GM12801 (cell line): ENCODE results near the gene CPPED1.

Experiments used
- CTCF ChIP-seq: IDR thresholded peaks from one replicate; pipeline ENCODE4 v1.5.1; 2011; ENCODE audit warnings: control low read depth; ENCODE audit not compliant: insufficient read length; ENCODE audit errors: extremely low read depth

CPPED1 gene

DNA sequence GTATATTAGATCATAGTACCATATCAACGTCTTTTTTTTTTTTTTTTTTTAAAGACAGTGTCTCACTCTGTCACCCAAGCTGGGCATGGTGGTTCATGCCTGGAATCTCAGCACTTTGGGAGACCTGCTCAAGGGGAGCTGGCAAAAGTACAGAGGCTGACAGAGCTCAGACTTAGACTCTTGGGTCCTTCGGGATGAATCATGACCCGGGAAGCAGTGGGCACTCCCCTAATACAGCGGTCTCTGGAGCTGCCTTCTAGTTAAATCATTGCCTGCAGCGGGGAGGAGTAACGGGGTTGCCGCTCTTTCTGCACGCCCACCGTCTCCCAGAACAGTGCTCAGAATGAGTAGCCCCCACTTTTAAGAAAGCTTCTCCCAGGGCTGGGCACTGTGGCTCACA, 174.4 kb downstream of the CPPED1 start:
- TF ChIP-seq CTCF = no peak

DNA sequence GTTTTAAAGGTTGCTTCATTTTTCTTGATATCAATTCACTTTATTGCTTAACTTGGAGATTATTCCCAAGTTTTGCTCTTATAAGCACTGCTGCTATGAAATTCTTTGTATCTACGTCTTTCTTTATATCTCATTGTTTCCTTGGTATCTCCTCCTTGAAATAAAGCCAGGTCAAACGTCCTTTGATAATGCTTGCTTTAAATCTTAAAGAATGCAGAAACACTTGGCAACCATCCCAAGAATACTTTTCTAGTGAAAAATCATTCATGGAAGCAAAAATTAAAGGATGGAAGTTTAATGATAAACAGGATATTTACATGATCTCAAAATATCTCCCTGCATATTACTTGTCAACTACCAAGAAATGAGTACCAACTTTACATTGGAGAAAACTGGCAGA, 175.2 kb downstream of the CPPED1 start:
- no peak for TF ChIP-seq CTCF

- TF ChIP-seq CTCF = no peak
Measured at GRCh38 chr16:12627394-12627793, 176.3 kb downstream of the CPPED1 start.

- no peak for TF ChIP-seq CTCF
Measured at GRCh38 chr16:12626411-12626810, 177.3 kb downstream of the CPPED1 start.

DNA sequence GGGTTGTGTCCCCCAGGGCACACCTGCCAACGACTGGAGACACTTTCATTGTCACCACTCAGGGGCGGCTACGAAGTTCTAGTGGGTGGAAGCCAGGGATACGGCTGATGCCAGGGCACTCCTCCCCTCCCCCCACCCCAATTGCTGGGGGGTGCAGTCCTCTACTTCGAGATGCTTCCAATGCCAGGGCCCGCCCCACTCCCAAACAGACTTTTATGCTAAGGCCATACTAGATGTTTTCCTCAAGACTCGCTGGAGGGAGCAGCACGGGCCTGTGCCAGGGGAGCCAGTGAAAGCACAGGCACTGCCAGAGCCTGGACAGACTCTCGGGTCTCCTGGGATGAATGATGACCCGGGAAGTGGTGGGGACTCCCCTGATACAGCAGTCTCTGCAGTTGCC, 178.0 kb downstream of the CPPED1 start:
- TF ChIP-seq CTCF = no peak

DNA sequence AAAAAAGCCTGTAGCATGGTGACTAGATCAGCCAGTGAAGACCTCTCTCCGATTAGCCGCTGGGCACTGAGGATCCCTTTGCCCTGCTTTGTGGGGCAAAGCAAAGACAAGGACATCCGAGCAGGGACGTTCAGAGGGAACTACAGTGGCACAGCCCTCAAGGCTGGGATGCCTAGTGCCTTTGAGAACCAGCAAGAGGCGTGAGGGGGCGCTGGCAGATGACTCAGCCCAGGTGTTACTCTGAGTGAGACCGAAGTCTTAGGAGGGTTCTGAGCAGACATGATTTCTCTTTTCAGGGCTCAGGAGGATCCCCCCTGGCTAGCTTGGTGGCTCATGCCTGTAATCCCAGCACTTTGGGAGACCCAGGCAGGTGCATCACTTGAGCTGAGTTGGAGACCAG, 178.6 kb downstream of the CPPED1 start:
- TF ChIP-seq CTCF = no peak

GRCh38 chr16:12620150-12620549, 183.5 kb downstream of the CPPED1 start:
- TF ChIP-seq CTCF = no peak

DNA sequence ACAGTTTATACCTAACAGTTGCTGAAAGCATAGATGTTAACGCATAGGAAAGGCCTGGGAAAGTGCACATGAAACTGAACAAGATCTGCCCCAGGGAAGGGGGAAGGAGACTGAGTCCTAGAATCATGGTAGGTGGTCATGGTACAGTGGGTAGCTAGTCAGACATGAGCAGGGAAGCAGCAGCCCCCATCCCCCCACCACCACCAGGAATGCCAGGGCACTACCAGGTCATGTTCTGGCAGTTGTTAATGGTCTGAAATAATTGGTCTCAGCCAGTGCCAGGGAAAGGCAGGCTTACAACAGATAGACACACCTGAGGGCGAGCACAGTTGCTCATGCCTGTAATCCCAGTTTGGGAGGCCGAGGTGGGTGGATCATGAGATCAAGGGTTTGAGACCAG, 185.2 kb downstream of the CPPED1 start:
- TF ChIP-seq CTCF = no peak
